H1 (cell line): ENCODE measurements around the gene PLA2G2E. TPM values are rescaled to one million over a fixed set of nuclear protein-coding genes. Genes with fewer than 3 reads are reported as not detected.

Source experiments
- CTCF ChIA-PET: fragments of 300-600 bp; sonication (Branson Sonifier 250); formaldehyde crosslinking; loops from one replicate; lab custom pipeline; 2021; ENCODE audit not compliant: partially characterized antibody; lab: Charles Lee
- POLR2A ChIA-PET: fragments of 300-600 bp; sonication (Branson Sonifier 250); formaldehyde crosslinking; loops from one replicate; lab custom pipeline; 2021; ENCODE audit warnings: inconsistent platforms; ENCODE audit not compliant: partially characterized antibody; lab: Charles Lee
- DNase-seq, 2 experiments: peaks; one replicate each; pipeline versions ENCODE4 v3.0.0 to v3.0.0-alpha.2; 2010 to 2022; ENCODE audit warnings: low spot score in 2 of 2, low read depth in 1 of 2, mixed read lengths in 1 of 2
- FAIRE-seq: peaks from 2 replicates; lab custom pipeline; 2011; peaks lifted over from hg19 to GRCh38; lab: Jason Lieb, UNC
- H2AFZ ChIP-seq: 2 replicates; pipeline ENCODE4 v1.8.1; 2012; ENCODE audit warnings: low read length, inconsistent platforms
- H2AK5ac ChIP-seq: 2 replicates; pipeline ENCODE4 v1.6.1; 2013; ENCODE audit warnings: low read depth, low read length
- H2BK120ac ChIP-seq: replicated peaks from 2 replicates; pipeline ENCODE3; 2013; ENCODE audit warnings: low read depth, low read length, inconsistent platforms
- H2BK12ac ChIP-seq: 2 replicates; pipeline ENCODE4 v1.6.1; 2013; ENCODE audit warnings: low read depth, low read length
- H2BK15ac ChIP-seq: 2 replicates; pipeline ENCODE4 v1.6.1; 2013; ENCODE audit warnings: low read length
- H2BK20ac ChIP-seq: 2 replicates; pipeline ENCODE4 v1.6.1; 2013; ENCODE audit warnings: low read length
- H2BK5ac ChIP-seq: 2 replicates; pipeline ENCODE4 v1.6.1; 2013; ENCODE audit warnings: low read depth, low read length
- H3K14ac ChIP-seq: 2 replicates; pipeline ENCODE4 v1.6.1; 2013; ENCODE audit warnings: inconsistent platforms; ENCODE audit not compliant: insufficient read length
- H3K18ac ChIP-seq: 2 replicates; pipeline ENCODE4 v1.6.1; 2013; ENCODE audit warnings: low read length; ENCODE audit errors: extremely low read depth
- H3K23ac ChIP-seq: 2 replicates; pipeline ENCODE4 v1.6.1; 2013; ENCODE audit warnings: inconsistent platforms; ENCODE audit not compliant: insufficient read length
- H3K23me2 ChIP-seq: 2 replicates; pipeline ENCODE4 v1.6.1; 2013; ENCODE audit warnings: low read depth, low read length
- H3K27ac ChIP-seq: 2 replicates; pipeline ENCODE4 v1.6.1; 2011; ENCODE audit warnings: low read depth, low read length, inconsistent platforms
- H3K27me3 ChIP-seq, 4 experiments: replicated peaks in 1 of 4; 1 replicate in 1 of 4; 2 replicates in 3 of 4; pipeline versions ENCODE4 v1.6.1 to v1.8.1; 2011 to 2013; ENCODE audit warnings: low read length in 3 of 4, mild to moderate bottlenecking in 3 of 4, inconsistent platforms in 2 of 4, mixed read lengths in 2 of 4, moderate library complexity in 1 of 4; ENCODE audit not compliant: control insufficient read depth in 3 of 4, insufficient read depth in 3 of 4; ENCODE audit errors: extremely low read depth in 1 of 4
- H3K36me3 ChIP-seq, 4 experiments: 2 replicates each; pipeline versions ENCODE4 v1.6.1 to v1.8.1; 2011 to 2013; ENCODE audit warnings: mild to moderate bottlenecking in 4 of 4, low read length in 3 of 4, moderate library complexity in 2 of 4, control low read depth in 1 of 4, inconsistent platforms in 1 of 4; ENCODE audit not compliant: insufficient read depth in 4 of 4, control insufficient read depth in 2 of 4
- H3K4ac ChIP-seq: replicated peaks from 2 replicates; pipeline ENCODE3; 2013; ENCODE audit warnings: low read length, low read depth, mixed read lengths, inconsistent platforms; ENCODE audit not compliant: insufficient read length
- H3K4me1 ChIP-seq, 4 experiments: replicated peaks in 1 of 4; 1 replicate in 1 of 4; 2 replicates in 3 of 4; pipeline versions ENCODE4 v1.6.1 to v1.8.1; 2011 to 2013; ENCODE audit warnings: low read length in 3 of 4, inconsistent platforms in 2 of 4, mixed read lengths in 1 of 4; ENCODE audit not compliant: insufficient read depth in 4 of 4, control insufficient read depth in 3 of 4
- H3K4me2 ChIP-seq, 2 experiments: 2 replicates each; pipeline versions ENCODE4 v1.6.1 to v1.8.1; 2011 to 2013; ENCODE audit warnings: low read depth in 2 of 2, low read length in 2 of 2, control low read depth in 1 of 2, inconsistent platforms in 1 of 2, mild to moderate bottlenecking in 1 of 2; ENCODE audit not compliant: insufficient read depth in 1 of 2
- H3K4me3 ChIP-seq, 4 experiments: fragments of 200-600, 300-600 bp in 1 of 4; sonication (generic), shearing (Covaris generic), sonication (Bioruptor Twin) in 1 of 4; 2 replicates each; pipeline versions ENCODE4 v1.5.1 to v1.8.1; 2011 to 2016; ENCODE audit warnings: low read length in 4 of 4, low read depth in 3 of 4, control low read depth in 2 of 4, inconsistent platforms in 2 of 4, mild to moderate bottlenecking in 2 of 4, mixed read lengths in 1 of 4, moderate library complexity in 1 of 4; ENCODE audit not compliant: insufficient read depth in 2 of 4; ENCODE audit errors: extremely low read depth in 1 of 4
- H3K56ac ChIP-seq: replicated peaks from 2 replicates; pipeline ENCODE3; 2013; ENCODE audit warnings: low read depth, mild to moderate bottlenecking, mixed read lengths, low read length, inconsistent platforms; ENCODE audit not compliant: insufficient read length
- H3K79me1 ChIP-seq: 2 replicates; pipeline ENCODE4 v1.6.1; 2013; ENCODE audit warnings: low read depth, low read length, control low read depth
- H3K79me2 ChIP-seq, 2 experiments: 2 replicates each; pipeline versions ENCODE4 v1.6.1 to v1.8.1; 2012 to 2013; ENCODE audit warnings: low read length in 2 of 2, mild to moderate bottlenecking in 2 of 2, inconsistent platforms in 1 of 2; ENCODE audit not compliant: insufficient read depth in 2 of 2, control insufficient read depth in 1 of 2
- H3K9ac ChIP-seq, 4 experiments: replicated peaks in 1 of 4; 1 replicate in 1 of 4; 2 replicates in 3 of 4; pipeline versions ENCODE4 v1.6.1 to v1.8.1; 2011 to 2013; ENCODE audit warnings: low read depth in 3 of 4, low read length in 3 of 4, control low read depth in 2 of 4, mild to moderate bottlenecking in 2 of 4, moderate library complexity in 2 of 4, inconsistent platforms in 1 of 4; ENCODE audit errors: extremely low read depth in 1 of 4
- H3K9me3 ChIP-seq, 2 experiments: 2 replicates each; pipeline versions ENCODE4 v1.6.1 to v1.8.1; 2012 to 2013; ENCODE audit warnings: mild to moderate bottlenecking in 2 of 2, moderate library complexity in 2 of 2, control low read depth in 1 of 2, inconsistent platforms in 1 of 2, low read depth in 1 of 2, low read length in 1 of 2, mixed read lengths in 1 of 2; ENCODE audit not compliant: insufficient read depth in 2 of 2
- H4K20me1 ChIP-seq, 2 experiments: replicated peaks in 1 of 2; 2 replicates each; pipeline versions ENCODE3 to v1.8.1; 2011 to 2013; ENCODE audit warnings: inconsistent platforms in 2 of 2, low read length in 2 of 2, mild to moderate bottlenecking in 1 of 2; ENCODE audit not compliant: insufficient read depth in 2 of 2, control insufficient read depth in 1 of 2
- H4K5ac ChIP-seq: 2 replicates; pipeline ENCODE4 v1.6.1; 2013; ENCODE audit warnings: low read length, low read depth, mixed read lengths, inconsistent platforms; ENCODE audit not compliant: insufficient read length
- H4K8ac ChIP-seq: 2 replicates; pipeline ENCODE4 v1.8.0; 2013; ENCODE audit warnings: mild to moderate bottlenecking, moderate library complexity, low read length, inconsistent platforms; ENCODE audit not compliant: insufficient read depth; ENCODE audit errors: extremely low read depth
- H4K91ac ChIP-seq: replicated peaks from 2 replicates; pipeline ENCODE3; 2013; ENCODE audit warnings: low read length, mixed read lengths, inconsistent platforms; ENCODE audit not compliant: insufficient read length
- CBX8 ChIP-seq: fragments of 300-800, 300-1000 bp; sonication (generic); IDR thresholded peaks from 2 replicates; pipeline ENCODE4 v1.7.1; 2016; ENCODE audit warnings: low read depth, low read length, borderline replicate concordance
- SIRT6 ChIP-seq: IDR thresholded peaks from one replicate; pipeline ENCODE4 v1.7.1; 2012; ENCODE audit warnings: low read length, inconsistent platforms
- WGBS, 2 experiments: shearing (Covaris generic) in 1 of 2; methylation state at CpG; one replicate each; pipeline versions ENCODE4 v1.1.6 to v1.1.7; 2013 to 2015; ENCODE audit warnings: low lambda C conversion rate in 2 of 2, mixed read lengths in 2 of 2, inconsistent platforms in 1 of 2, low coverage in 1 of 2, missing lambda C conversion rate in 1 of 2; ENCODE audit not compliant: insufficient replicate concordance in 2 of 2, insufficient coverage in 1 of 2, insufficient read length in 1 of 2; ENCODE audit errors: extremely low coverage in 1 of 2, missing lambda C conversion rate in 1 of 2; 5-methylcytosine and 5-hydroxymethylcytosine counted together
- polyA plus RNA-seq, 7 experiments: library from polyadenylated mRNA; depleted of rRNA in 3 of 7; stranded (reverse) in 5 of 7; unstranded in 2 of 7; fragments of >200 nt in 5 of 7; fragments of 200-250 nt in 2 of 7; gene quantifications; 1 replicate in 5 of 7; 2 replicates in 1 of 7; 4 replicates in 1 of 7; pipeline versions ENCODE4 v1.2.1 to v1.2.3, GENCODE V29; 2011 to 2013; ENCODE audit warnings: missing spikeins in 2 of 7, mixed read lengths in 2 of 7
- total RNA-seq: library from RNA; stranded (reverse); fragmentation: NEBNext Ultra II Directional; extraction: Animal tissue kit (Norgen Biotek cat#: 25700); gene quantifications from 2 replicates; pipeline ENCODE4 v1.2.1, GENCODE V29; 2021

Gene PLA2G2E
- total and polyA plus RNA-seq, 2 of the 8 experiments (the other 6 are each of a cell fraction or from before 2014, with no cell fraction given), result not detected

GRCh38 chr1:19946331-19946751, 22.9 kb upstream of the PLA2G2E start:
- no peak overlapping the region for H4K91ac ChIP-seq
- WGBS, 2 experiments, result 87% methylated on average over 6 of the region's 6 CpGs; no CpG with 5 or more reads in 1 of the 2 experiments
- H3K79me2 ChIP-seq, result no peaks in the 10 kb centered on the region
- H4K8ac ChIP-seq, result no peak overlapping the region
- ChIA-PET CTCF (interaction anchor here (1.0 to 1.5 kb wide), 5 partner anchors 11 to 31 kb away, joined by 3 to 5 read pairs (median 4); no protein-coding TSS in a partner anchor), POLR2A (no interaction called here)
- no peak for TF ChIP-seq CBX8
- no peak for TF ChIP-seq SIRT6
- peaks cover 0 to 1% of the 10 kb centered on the region in 2 experiments; a peak in 1 of 4 replicates for H3K9me3 ChIP-seq
- H2AFZ ChIP-seq, result no peak overlapping the region
- H3K4ac ChIP-seq, result no peak overlapping the region
- H2BK5ac ChIP-seq, result no peak overlapping the region
- no peak overlapping the region for H2AK5ac ChIP-seq
- no peak overlapping the region for H2BK12ac ChIP-seq
- H3K56ac ChIP-seq, result no peak overlapping the region
- H3K23ac ChIP-seq, result no peak overlapping the region
- H4K5ac ChIP-seq, result no peak overlapping the region
- DNase-seq (no peak), FAIRE-seq (no peak)
- H4K20me1 ChIP-seq, result no peaks in the 10 kb centered on the region
- no peaks in the 10 kb centered on the region; the same call in 1 of the 2 replicates for H3K23me2 ChIP-seq
- H2BK20ac ChIP-seq, result no peak overlapping the region
- H3K4me2 ChIP-seq, result no peak overlapping the region
- no peaks in the 10 kb centered on the region for H3K79me1 ChIP-seq
- no peak overlapping the region for H3K18ac ChIP-seq
- no peak overlapping the region for H3K14ac ChIP-seq
- H2BK15ac ChIP-seq, result no peak overlapping the region
- H3K4me1 ChIP-seq, result peaks cover 0 to 3% (median 2%) of the 10 kb centered on the region in 4 experiments; a peak in 1 of 7 replicates
- no peaks in the 10 kb centered on the region for H3K36me3 ChIP-seq
- H3K27ac ChIP-seq, result no peak overlapping the region
- no peak overlapping the region for H3K4me3 ChIP-seq
- H2BK120ac ChIP-seq, result no peak overlapping the region
- H3K9ac ChIP-seq, result no peak overlapping the region
- no peaks in the 10 kb centered on the region for H3K27me3 ChIP-seq
